Thyroid gland (tissue), 4 donors: ENCODE data around the gene KIAA1586. TPM values are rescaled to one million over a fixed set of nuclear protein-coding genes. Genes with fewer than 3 reads are reported as not detected.
"Not testable (repeated sequence)": the region's sequence is repeated elsewhere in the genome, so short reads cannot be mapped to it uniquely, and the experiment has no call there.

Source experiments
- DNase-seq, 2 donors: peaks; one replicate each; pipeline ENCODE4 v3.0.0-alpha.2; 2019
- H3K27ac ChIP-seq, 3 donors: fragments of 200-600 bp; sonication (generic); 1 replicate in 2 of 3; 2 replicates in 1 of 3; pipeline ENCODE4 v1.5.1; 2016 to 2019; ENCODE audit warnings: mild to moderate bottlenecking in 1 of 3, moderate library complexity in 1 of 3
- H3K27me3 ChIP-seq: fragments of 200-600 bp; sonication (generic); one replicate; pipeline ENCODE4 v1.5.1; 2019
- H3K36me3 ChIP-seq, 2 donors: fragments of 200-600 bp; sonication (generic); one replicate each; pipeline ENCODE4 v1.5.1; 2016 to 2019
- H3K4me1 ChIP-seq, 2 donors: fragments of 200-600 bp; sonication (generic); one replicate each; pipeline ENCODE4 v1.5.1; 2017 to 2019
- H3K4me3 ChIP-seq, 3 donors: fragments of 200-600 bp; sonication (generic); replicated peaks in 1 of 3; 1 replicate in 2 of 3; 2 replicates in 1 of 3; pipeline ENCODE4 v1.5.1; 2016; ENCODE audit warnings: mild to moderate bottlenecking in 1 of 3
- H3K9me3 ChIP-seq: fragments of 200-600 bp; sonication (generic); one replicate; pipeline ENCODE4 v1.5.1; 2017
- POLR2A ChIP-seq, 2 donors: fragments of 450-650 bp; IDR thresholded peaks; one replicate each; pipeline ENCODE4 v1.6.1; 2017; ENCODE audit warnings: antibody characterized with exemption in 2 of 2, mild to moderate bottlenecking in 2 of 2, moderate library complexity in 1 of 2
- WGBS, 2 donors: methylation state at CpG; one replicate each; pipeline ENCODE4 v1.1.5; 2017; 5-methylcytosine and 5-hydroxymethylcytosine counted together
- intact Hi-C: fragments of 100-400 bp; cut with DNase I; formaldehyde crosslinking; loops from one replicate; pipeline ENCODE4 v1.15.1; 2023
- total RNA-seq, 4 donors: library from RNA; depleted of rRNA; stranded (reverse); fragments of >200 nt; gene quantifications; one replicate each; pipeline ENCODE4 v1.2.3, GENCODE V29; 2016
- TF ChIP-seq, protein P1 (sequence below), 6 experiments: fragments of 200-600 bp in 3 of 6; fragments of 450-650 bp in 3 of 6; sonication (generic) in 3 of 6; IDR thresholded peaks; one replicate each; pipeline ENCODE4 v1.5.1; 2016 to 2019; ENCODE audit warnings: antibody characterized with exemption in 6 of 6, mild to moderate bottlenecking in 2 of 6, inconsistent platforms in 1 of 6, moderate library complexity in 1 of 6

Gene KIAA1586, protein sequence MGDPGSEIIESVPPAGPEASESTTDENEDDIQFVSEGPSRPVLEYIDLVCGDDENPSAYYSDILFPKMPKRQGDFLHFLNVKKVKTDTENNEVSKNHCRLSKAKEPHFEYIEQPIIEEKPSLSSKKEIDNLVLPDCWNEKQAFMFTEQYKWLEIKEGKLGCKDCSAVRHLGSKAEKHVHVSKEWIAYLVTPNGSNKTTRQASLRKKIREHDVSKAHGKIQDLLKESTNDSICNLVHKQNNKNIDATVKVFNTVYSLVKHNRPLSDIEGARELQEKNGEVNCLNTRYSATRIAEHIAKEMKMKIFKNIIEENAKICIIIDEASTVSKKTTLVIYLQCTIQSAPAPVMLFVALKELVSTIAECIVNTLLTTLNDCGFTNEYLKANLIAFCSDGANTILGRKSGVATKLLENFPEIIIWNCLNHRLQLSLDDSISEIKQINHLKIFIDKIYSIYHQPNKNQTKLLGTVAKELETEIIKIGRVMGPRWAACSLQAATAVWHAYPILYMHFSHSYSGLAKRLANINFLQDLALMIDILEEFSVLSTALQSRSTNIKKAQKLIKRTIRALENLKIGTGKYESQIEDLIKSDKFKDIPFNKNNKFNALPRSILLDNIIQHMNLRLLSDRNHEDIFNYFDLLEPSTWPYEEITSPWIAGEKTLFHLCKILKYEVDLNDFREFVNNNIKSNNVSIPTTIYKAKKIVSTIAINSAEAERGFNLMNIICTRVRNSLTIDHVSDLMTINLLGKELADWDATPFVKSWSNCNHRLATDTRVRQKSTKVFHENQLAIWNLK
- 10 to 100 TPM in 2 of 4 donors, 1 to 10 TPM in 2; 9.1 to 16.8 (median 11.0) TPM for total RNA-seq

DNA sequence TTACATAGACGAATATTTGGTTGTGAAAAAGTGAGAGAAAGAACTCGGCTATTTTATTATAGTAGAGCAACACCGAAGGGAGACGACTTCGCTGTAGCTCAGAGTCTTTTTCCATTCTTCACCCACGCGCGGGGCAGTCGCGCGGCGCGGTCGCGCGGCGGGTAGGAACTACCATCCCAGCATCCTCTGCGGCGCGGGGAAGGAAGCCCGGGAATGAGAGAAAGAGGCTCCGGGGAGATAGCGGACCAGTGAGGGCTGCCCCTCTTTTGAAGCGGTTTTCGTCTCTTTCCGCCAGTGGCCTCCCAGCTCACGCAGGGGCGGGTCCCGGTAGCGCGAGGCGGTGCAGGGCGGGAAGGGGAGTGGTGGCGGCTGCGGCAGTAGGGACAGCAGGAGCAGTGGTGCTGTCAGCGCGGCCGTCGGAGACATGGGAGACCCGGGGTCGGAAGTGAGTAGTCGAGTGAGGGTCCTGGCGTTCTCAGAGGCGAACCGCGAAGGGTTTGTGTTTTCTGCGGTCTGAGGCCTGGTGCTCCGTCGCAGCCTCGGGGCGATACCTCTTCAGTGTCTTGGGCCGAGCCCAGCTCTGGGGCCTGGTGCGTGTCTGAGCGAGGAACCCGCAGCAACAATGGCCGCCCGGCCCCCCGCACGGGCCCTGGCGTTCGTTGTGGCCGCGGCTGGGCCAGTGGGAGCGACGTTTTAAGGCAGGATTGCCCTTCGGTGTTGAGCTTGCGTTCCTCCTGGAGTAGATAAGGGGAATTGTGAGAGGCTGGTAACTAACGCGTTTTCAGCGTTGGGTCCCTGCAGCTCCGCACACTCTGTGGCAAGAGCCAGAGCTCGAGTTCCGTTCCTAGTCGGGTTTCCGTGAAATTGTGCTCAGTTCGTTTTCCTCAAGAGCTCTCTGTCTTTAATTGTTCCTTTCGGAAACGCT lies at the start of gene KIAA1586:
TSS of gene KIAA1586 (plus strand) at position 362 of the 925 bp plus-strand sequence. CDS start at position 425, 63 bp downstream.
- H3K9me3 ChIP-seq, H3K27me3 ChIP-seq, intact Hi-C loops, H3K36me3 ChIP-seq: not testable (repeated sequence)
- peak in 1 of 2 donors; percentile 84 for TF ChIP-seq POLR2A (IDR thresholded peaks at IDR 0.05)
- TF ChIP-seq, protein P1, sequence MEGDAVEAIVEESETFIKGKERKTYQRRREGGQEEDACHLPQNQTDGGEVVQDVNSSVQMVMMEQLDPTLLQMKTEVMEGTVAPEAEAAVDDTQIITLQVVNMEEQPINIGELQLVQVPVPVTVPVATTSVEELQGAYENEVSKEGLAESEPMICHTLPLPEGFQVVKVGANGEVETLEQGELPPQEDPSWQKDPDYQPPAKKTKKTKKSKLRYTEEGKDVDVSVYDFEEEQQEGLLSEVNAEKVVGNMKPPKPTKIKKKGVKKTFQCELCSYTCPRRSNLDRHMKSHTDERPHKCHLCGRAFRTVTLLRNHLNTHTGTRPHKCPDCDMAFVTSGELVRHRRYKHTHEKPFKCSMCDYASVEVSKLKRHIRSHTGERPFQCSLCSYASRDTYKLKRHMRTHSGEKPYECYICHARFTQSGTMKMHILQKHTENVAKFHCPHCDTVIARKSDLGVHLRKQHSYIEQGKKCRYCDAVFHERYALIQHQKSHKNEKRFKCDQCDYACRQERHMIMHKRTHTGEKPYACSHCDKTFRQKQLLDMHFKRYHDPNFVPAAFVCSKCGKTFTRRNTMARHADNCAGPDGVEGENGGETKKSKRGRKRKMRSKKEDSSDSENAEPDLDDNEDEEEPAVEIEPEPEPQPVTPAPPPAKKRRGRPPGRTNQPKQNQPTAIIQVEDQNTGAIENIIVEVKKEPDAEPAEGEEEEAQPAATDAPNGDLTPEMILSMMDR (IDR thresholded peaks at IDR 0.05), result peak in 1 of 6 experiments; percentile 19
- peak; percentile 90 to 94 for DNase-seq
- Histone ChIP-seq H3K4me1 (peaks cover 4 to 13% of the 10 kb centered on the region in 2 donors), H3K4me3 (peak within 1 kb of the TSS in 2 of 3 donors; percentile 32 to 42), H3K27ac (peak within 1 kb of the TSS in 1 of 3 donors; percentile 36)
- 0% methylated on average over 30 to 37 of the region's 78 CpGs for WGBS, 2 donors

DNA sequence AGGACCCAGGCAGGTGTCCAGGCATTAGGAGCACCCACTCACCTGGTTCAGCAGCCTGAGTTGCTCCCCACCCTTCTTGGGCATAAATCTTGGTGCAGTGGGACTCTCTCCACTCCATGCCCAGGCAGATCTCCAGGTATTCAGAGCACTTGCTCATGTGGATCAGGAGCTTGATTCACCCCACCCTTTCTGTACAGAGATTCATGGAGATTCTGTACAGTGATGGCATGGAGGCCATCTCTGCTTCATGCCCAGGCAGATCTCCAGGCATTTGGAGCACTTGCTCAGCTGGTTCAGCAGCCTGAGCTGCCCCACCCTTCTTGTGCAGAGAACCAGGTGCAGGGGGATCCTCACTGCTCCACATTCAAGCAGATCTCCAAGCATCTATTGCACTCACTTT lies 47.4 kb upstream of the KIAA1586 start:
- no peaks in the 10 kb centered on the region for H3K27me3 ChIP-seq
- intact Hi-C loops, result no loop called here
- H3K4me1 ChIP-seq, result no peaks in the 10 kb centered on the region
- H3K36me3 ChIP-seq, result no peaks in the 10 kb centered on the region
- H3K9me3 ChIP-seq, result no peaks in the 10 kb centered on the region
- H3K4me3 ChIP-seq, result no peak overlapping the region
- H3K27ac ChIP-seq, result no peak overlapping the region
- TF ChIP-seq, protein P1 (IDR thresholded peaks at IDR 0.05), result no peak
- no peak for TF ChIP-seq POLR2A (IDR thresholded peaks at IDR 0.05)
- no peak for DNase-seq

DNA sequence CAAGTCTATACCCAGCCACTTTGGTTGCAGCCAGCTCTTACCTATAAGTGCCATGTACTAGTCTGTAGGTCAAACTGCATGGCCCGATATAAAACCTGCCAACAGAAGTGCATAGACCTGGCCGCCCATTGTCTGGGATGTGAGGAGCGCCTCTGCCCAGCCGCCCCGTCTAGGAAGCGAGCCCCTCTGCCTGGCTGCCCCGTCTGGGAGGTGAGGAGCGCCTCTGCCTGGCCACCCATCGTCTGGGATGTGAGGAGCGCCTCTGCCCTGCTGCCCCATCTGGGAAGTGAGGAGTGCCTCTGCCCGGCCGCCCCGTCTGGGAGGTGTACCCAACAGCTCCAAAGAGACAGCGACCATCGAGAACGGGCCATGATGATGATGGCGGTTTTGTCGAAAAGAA lies 46.7 kb upstream of the KIAA1586 start:
- intact Hi-C loops, H3K9me3 ChIP-seq, H3K27ac ChIP-seq, DNase-seq, H3K4me1 ChIP-seq, H3K4me3 ChIP-seq, H3K27me3 ChIP-seq, H3K36me3 ChIP-seq: not testable (repeated sequence)
- 95 to 98% methylated on average over 16 of the region's 18 CpGs for WGBS, 2 donors

DNA sequence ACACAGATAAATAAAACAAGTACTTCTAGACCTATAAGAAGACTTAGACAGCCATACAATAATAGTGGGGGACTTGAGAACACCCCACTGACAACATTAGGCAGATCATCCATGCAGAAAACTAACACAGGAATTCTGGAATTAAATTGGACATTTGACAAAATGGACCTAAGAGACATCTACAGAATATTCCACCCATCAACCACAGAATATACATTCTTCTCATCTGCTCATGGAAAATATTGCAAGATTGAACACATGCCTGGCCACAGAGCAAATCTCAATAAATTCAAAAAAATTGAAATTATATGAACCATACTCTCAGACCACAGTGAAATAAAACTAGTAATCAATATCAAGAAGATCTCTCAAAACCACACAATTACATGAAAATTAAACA lies 44.3 kb upstream of the KIAA1586 start:
- Histone ChIP-seq H3K9me3 (no peaks in the 10 kb centered on the region), H3K27me3 (no peaks in the 10 kb centered on the region), H3K4me3 (no peak overlapping the region), H3K4me1 (no peaks in the 10 kb centered on the region), H3K27ac (no peak overlapping the region), H3K36me3 (no peaks in the 10 kb centered on the region)
- no peak for DNase-seq
- TF ChIP-seq POLR2A (IDR thresholded peaks at IDR 0.05), result no peak
- TF ChIP-seq, protein P1 (IDR thresholded peaks at IDR 0.05), result no peak
- intact Hi-C loops, result no loop called here

DNA sequence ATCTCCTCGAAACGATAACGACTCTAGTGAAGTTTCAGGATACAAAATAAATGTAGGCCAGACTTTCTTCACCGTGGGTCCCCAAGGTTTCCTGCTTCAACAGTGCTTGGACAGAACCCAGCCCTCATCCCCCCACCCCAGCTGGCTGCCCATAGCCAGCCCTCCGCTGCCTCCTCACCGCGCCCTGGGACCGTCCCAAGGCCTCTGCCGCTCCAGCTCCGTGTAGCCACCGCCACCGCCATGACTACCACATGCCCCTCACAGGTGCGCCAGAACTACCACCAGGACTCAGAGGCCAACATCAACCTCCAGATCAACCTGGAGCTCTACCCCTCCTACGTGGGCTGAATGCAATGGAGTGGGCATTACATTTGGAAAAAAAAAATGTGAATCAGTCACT lies 42.2 kb upstream of the KIAA1586 start:
- Histone ChIP-seq H3K27ac (no peak overlapping the region), H3K9me3 (no peaks in the 10 kb centered on the region), H3K4me3 (no peak overlapping the region), H3K27me3 (no peaks in the 10 kb centered on the region), H3K36me3 (no peaks in the 10 kb centered on the region), H3K4me1 (no peaks in the 10 kb centered on the region)
- 93% methylated on average over 14 of the region's 14 CpGs for WGBS, 2 donors
- intact Hi-C loops, result no loop called here
- TF ChIP-seq, protein P1 (IDR thresholded peaks at IDR 0.05), result no peak
- TF ChIP-seq POLR2A (IDR thresholded peaks at IDR 0.05), result no peak
- DNase-seq, result no peak
